Esophagus squamous epithelium (tissue), 4 donors: Measurements from ENCODE around the gene BCHE.

Experiments
- CTCF ChIP-seq, 6 experiments: fragments of 450-650 bp in 4 of 6; fragments of 200-600 bp in 2 of 6; sonication (generic) in 2 of 6; IDR thresholded peaks; one replicate each; pipeline ENCODE4 v1.5.1; 2016 to 2019; ENCODE audit warnings: antibody characterized with exemption in 6 of 6, mild to moderate bottlenecking in 4 of 6, moderate library complexity in 4 of 6
- POLR2A ChIP-seq, 4 donors: fragments of 450-650 bp; IDR thresholded peaks; one replicate each; pipeline ENCODE4 v1.6.1; 2017; ENCODE audit warnings: antibody characterized with exemption in 4 of 4, mild to moderate bottlenecking in 4 of 4, moderate library complexity in 3 of 4

GRCh38 chr3:165728924-165729323 lies 108.3 kb downstream of the BCHE start:
- TF ChIP-seq CTCF (IDR thresholded peaks at IDR 0.05) (no peak), POLR2A (IDR thresholded peaks at IDR 0.05) (no peak)
